Epithelial cell of proximal tubule (primary cell): ENCODE results near the gene DAGLA. TPM values are rescaled to one million over a fixed set of nuclear protein-coding genes. Genes with fewer than 3 reads are reported as not detected.

Source experiments
- DNase-seq: peaks from one replicate; pipeline ENCODE4 v3.0.0-alpha.2; 2011; ENCODE audit warnings: low read depth
- H3K4me3 ChIP-seq: 2 replicates; pipeline ENCODE4 v1.5.1; 2011; ENCODE audit warnings: low read depth, mild to moderate bottlenecking, low read length
- total RNA-seq: library from RNA; depleted of rRNA; stranded (reverse); fragments of >200 nt; gene quantifications from 2 replicates; pipeline ENCODE4 v1.2.3, GENCODE V29; 2015
- TF ChIP-seq, protein P1 (sequence below): conservative IDR thresholded peaks from 2 replicates; pipeline ENCODE4 v1.5.1; 2012; ENCODE audit warnings: low read depth, mild to moderate bottlenecking, low read length

The DAGLA gene
- total RNA-seq, 1 donor from 2014 or later, result 4.5 TPM

DNA sequence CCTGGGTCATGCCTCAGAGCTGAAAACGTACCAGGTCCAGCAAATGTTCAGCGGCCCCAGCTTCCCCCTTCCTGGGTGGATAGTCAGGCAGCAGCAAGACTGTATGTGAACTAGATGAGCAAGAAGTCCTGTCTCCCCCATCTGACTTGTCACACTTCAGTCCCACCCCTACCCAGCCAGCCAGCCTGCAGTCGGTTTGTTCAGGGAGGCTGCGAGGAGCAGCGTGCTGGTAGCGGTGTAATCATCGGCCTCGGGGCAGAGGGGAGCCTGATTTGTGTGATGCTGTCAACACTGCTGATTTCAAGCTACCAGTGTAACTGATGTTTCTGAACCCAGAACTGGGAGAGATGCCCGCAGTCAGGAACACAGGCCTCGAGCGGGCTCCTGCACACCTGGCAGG is 102.7 kb downstream of the DAGLA start:
- TF ChIP-seq, protein P1, sequence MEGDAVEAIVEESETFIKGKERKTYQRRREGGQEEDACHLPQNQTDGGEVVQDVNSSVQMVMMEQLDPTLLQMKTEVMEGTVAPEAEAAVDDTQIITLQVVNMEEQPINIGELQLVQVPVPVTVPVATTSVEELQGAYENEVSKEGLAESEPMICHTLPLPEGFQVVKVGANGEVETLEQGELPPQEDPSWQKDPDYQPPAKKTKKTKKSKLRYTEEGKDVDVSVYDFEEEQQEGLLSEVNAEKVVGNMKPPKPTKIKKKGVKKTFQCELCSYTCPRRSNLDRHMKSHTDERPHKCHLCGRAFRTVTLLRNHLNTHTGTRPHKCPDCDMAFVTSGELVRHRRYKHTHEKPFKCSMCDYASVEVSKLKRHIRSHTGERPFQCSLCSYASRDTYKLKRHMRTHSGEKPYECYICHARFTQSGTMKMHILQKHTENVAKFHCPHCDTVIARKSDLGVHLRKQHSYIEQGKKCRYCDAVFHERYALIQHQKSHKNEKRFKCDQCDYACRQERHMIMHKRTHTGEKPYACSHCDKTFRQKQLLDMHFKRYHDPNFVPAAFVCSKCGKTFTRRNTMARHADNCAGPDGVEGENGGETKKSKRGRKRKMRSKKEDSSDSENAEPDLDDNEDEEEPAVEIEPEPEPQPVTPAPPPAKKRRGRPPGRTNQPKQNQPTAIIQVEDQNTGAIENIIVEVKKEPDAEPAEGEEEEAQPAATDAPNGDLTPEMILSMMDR, result no peak
- no peak overlapping the region for H3K4me3 ChIP-seq
- no peak for DNase-seq

DNA sequence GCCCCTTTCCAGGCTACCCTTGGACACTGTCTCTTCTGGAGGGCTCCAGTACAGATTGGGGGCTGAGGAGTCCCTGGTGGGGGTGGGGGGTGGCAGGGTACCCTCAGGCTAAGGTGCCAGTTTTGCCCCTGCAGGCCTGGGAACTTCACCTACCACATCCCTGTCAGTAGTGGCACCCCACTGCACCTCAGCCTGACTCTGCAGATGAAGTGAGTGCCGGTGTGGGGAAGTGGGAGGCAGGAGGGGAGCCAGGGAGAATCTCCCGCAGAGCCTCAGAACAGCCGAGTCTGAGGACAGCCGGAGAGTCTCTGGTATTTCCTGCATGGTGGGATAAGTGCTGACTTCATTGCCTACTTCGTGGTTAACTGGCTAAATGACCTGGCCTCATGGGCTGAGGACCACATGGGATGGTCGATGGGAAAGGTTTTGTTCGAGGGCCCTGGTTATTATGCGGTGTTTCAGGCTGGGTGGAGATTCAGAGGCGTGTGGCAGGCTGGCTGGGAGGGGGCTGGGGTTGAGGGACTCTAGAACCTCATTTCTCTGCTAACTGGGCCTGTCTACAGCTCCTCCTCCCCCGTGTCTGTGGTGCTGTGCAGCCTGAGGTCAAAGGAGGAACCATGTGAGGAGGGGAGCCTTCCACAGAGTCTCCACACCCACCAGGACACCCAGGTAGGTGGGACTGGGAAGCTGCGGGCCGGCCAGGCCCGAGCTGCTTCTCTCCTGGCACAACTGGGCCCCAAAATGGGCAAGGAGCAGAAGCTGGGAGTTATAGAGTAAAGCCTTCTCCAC is 103.7 kb downstream of the DAGLA start:
- no peak for DNase-seq
- H3K4me3 ChIP-seq, result no peak overlapping the region
- TF ChIP-seq, protein P1, result no peak

DNA sequence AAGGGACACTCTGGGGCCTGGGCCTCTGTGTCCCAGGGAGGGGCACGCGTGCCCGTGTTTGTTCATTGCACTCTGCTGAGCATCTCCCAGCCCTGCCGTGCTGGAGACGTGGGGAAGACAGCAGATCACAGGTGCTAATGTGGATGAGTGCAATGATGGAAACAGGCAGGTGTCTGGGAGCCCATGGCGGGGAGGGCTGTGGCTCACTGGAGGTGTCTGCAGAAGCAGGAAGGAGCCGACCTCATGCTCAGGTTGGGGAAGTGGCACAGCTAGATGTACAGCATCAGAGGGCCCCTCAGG is 104.3 kb downstream of the DAGLA start:
- TF ChIP-seq, protein P1, result no peak
- no peak overlapping the region for H3K4me3 ChIP-seq
- DNase-seq, result no peak

DNA sequence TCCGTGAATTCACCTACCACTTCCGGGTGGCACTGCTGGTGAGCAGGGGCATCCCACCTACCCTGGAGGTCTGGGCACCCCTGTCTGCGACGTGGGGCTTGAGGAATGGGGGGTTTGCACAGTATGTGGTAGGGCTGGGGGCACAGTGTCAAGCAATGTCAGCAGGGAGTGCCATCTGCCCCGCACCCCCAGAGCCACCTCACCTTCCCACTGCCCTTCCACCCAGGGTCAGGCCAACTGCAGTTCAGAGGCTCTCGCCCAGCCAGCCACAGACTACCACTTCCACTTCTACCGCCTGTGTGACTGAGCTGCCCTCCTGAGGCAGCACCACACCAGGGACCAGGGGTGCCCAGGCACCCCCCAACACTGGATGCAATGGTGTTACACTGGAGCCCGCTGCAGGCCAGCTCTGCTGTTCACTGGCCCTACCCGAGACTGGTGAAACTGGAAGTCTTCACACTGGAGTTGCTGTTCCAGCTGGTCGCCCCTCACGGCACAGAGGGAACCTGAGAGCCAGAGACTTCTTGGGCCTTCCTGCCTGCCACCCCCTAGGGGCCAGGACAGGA is 105.7 kb downstream of the DAGLA start:
- no peak overlapping the region for H3K4me3 ChIP-seq
- TF ChIP-seq, protein P1, result peak; percentile 39
- DNase-seq, result peak; percentile 10

DNA sequence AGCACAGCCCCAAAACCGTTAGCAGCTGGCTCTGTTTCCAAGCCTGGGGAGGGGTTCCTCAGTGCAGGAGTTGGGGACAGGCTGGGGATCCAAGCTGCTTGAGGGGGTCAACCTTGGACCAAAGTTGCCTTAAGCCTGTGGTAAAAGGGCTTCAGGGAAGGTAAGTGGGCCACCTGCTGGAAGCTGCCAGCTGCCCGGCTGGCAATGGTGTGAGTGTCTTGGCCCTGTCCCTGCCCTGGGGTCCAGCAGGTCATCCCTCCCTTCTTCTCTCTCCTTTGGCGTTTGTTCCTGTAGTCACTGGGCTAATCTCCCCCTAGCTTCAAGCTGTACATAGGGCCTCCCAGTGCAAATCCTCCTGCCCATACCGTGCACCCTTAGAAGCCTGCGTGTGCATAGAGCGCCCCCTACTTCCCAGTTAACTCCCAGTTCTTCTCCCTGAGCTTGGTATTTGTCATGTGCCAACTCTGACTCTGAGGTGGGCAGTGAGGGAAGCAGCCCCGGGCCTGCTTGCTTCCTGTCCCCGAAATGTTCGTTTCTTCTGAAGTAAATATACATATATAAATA is 107.8 kb downstream of the DAGLA start:
- TF ChIP-seq, protein P1, result peak; percentile 80
- DNase-seq, result peak; percentile 18
- H3K4me3 ChIP-seq, result no peak overlapping the region

DNA sequence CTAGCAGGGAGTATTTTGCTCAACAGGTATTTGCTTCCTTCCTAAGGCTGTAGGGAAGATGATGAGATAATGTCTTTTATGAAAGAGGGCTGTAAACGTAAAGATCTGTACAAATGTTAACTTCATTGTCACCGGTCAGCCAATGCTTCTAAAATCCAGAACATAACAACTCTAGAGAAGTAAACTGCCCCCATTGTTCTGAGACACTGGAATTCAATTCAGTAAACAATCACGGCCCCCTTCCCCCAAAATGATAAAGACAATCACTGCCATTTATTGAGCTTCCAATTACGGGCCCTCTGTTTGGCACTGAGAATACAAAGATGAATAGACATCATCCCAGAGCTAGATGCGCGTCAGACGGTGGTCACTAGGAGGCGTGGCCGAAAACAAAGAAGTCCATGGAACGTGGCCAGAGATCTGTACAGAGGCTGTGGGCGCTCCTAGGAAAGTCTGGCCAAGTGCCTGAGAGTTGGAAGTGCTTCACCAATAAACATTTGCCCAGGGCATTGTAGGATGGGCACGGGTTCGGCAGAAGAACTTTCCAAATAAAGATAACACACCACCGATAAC is 111.6 kb downstream of the DAGLA start:
- DNase-seq, result no peak
- TF ChIP-seq, protein P1, result peak; percentile 4
- H3K4me3 ChIP-seq, result peak overlapping the region; percentile 67
